CD14-positive monocyte (primary cell): ENCODE measurements around the gene WNT5B. TPM values are rescaled to one million over a fixed set of nuclear protein-coding genes. Genes with fewer than 3 reads are reported as not detected.

Experiments used
- DNase-seq, 3 donors: peaks; one replicate each; pipeline ENCODE4 v3.0.0-alpha.2; 2011 to 2022
- H2AFZ ChIP-seq: 2 replicates; pipeline ENCODE4 v1.6.0; 2012; ENCODE audit warnings: mild to moderate bottlenecking, low read depth, low read length, inconsistent platforms; ENCODE audit not compliant: insufficient read depth, poor library complexity, severe bottlenecking
- H3K27ac ChIP-seq, 2 donors: 1 replicate in 1 of 2; 2 replicates in 1 of 2; pipeline ENCODE4 v1.5.1; 2012 to 2013; ENCODE audit warnings: low read length in 2 of 2, control low read depth in 1 of 2, inconsistent platforms in 1 of 2, low read depth in 1 of 2, mild to moderate bottlenecking in 1 of 2
- H3K27me3 ChIP-seq, 2 donors: one replicate each; pipeline versions ENCODE4 v1.6.0 to v1.6.1; 2011 to 2013; ENCODE audit warnings: low read length in 2 of 2; ENCODE audit not compliant: control insufficient read depth in 2 of 2, insufficient read depth in 2 of 2
- H3K36me3 ChIP-seq, 2 donors: replicated peaks in 1 of 2; 1 replicate in 1 of 2; 2 replicates in 1 of 2; pipeline versions ENCODE4 v1.5.1 to v1.6.1; 2012 to 2013; ENCODE audit warnings: low read length in 2 of 2, control low read depth in 1 of 2, inconsistent platforms in 1 of 2, mild to moderate bottlenecking in 1 of 2; ENCODE audit not compliant: insufficient read depth in 2 of 2, control insufficient read depth in 1 of 2
- H3K4me1 ChIP-seq, 2 donors: 1 replicate in 1 of 2; 2 replicates in 1 of 2; pipeline versions ENCODE4 v1.5.1 to v1.6.1; 2012 to 2013; ENCODE audit warnings: low read length in 2 of 2, control low read depth in 1 of 2, inconsistent platforms in 1 of 2, mild to moderate bottlenecking in 1 of 2, moderate library complexity in 1 of 2; ENCODE audit not compliant: insufficient read depth in 2 of 2, control insufficient read depth in 1 of 2
- H3K4me2 ChIP-seq: replicated peaks from 2 replicates; pipeline ENCODE3; 2012; ENCODE audit warnings: low read length, moderate library complexity, mild to moderate bottlenecking; ENCODE audit not compliant: poor library complexity, severe bottlenecking; ENCODE audit errors: extremely low read depth
- H3K4me3 ChIP-seq, 3 experiments: fragments of 200-600 bp in 1 of 3; sonication (generic) in 1 of 3; replicated peaks in 1 of 3; 1 replicate in 2 of 3; 2 replicates in 1 of 3; pipeline ENCODE4 v1.5.1; 2011 to 2013; ENCODE audit warnings: low read length in 3 of 3, mild to moderate bottlenecking in 3 of 3, control low read depth in 2 of 3, low read depth in 2 of 3, inconsistent platforms in 1 of 3, moderate library complexity in 1 of 3
- H3K79me2 ChIP-seq: 2 replicates; pipeline ENCODE4 v1.6.0; 2012; ENCODE audit warnings: mild to moderate bottlenecking, control low read depth, inconsistent platforms, low read length, moderate library complexity; ENCODE audit not compliant: insufficient read depth
- H3K9ac ChIP-seq: 2 replicates; pipeline ENCODE4 v1.6.0; 2017; ENCODE audit warnings: low read length, mild to moderate bottlenecking; ENCODE audit not compliant: insufficient read depth, poor library complexity, severe bottlenecking
- H3K9me3 ChIP-seq, 2 donors: replicated peaks in 1 of 2; 1 replicate in 1 of 2; 2 replicates in 1 of 2; pipeline versions ENCODE4 v1.5.1 to v1.6.1; 2012 to 2013; ENCODE audit warnings: low read length in 2 of 2, control low read depth in 1 of 2; ENCODE audit not compliant: control insufficient read depth in 1 of 2, insufficient read depth in 1 of 2
- H4K20me1 ChIP-seq: 2 replicates; pipeline ENCODE4 v1.6.0; 2012; ENCODE audit warnings: mild to moderate bottlenecking, low read length, control low read depth, moderate library complexity; ENCODE audit not compliant: insufficient read depth
- H3K27ac Mint-ChIP-seq, 7 donors: one replicate each; pipeline ENCODE4 v1.8.0; 2020; ENCODE audit warnings: mild to moderate bottlenecking in 7 of 7, mixed read lengths in 7 of 7, moderate library complexity in 6 of 7, inconsistent platforms in 2 of 7
- H3K27me3 Mint-ChIP-seq, 3 donors: one replicate each; pipeline ENCODE4 v1.8.0; 2021 to 2022; ENCODE audit warnings: low read depth in 3 of 3, mild to moderate bottlenecking in 3 of 3, mixed read lengths in 3 of 3, moderate library complexity in 3 of 3, inconsistent platforms in 1 of 3
- H3K36me3 Mint-ChIP-seq, 2 donors: one replicate each; pipeline ENCODE4 v1.8.0; 2020; ENCODE audit warnings: mixed read lengths in 2 of 2, inconsistent platforms in 1 of 2, mild to moderate bottlenecking in 1 of 2
- H3K4me1 Mint-ChIP-seq: one replicate; pipeline ENCODE4 v1.8.0; 2020; ENCODE audit warnings: mild to moderate bottlenecking, mixed read lengths
- H3K4me3 Mint-ChIP-seq, 2 donors: one replicate each; pipeline ENCODE4 v1.8.0; 2020; ENCODE audit warnings: mild to moderate bottlenecking in 2 of 2, mixed read lengths in 2 of 2, moderate library complexity in 1 of 2
- H3K9me3 Mint-ChIP-seq, 7 donors: one replicate each; pipeline ENCODE4 v1.8.0; 2020 to 2022; ENCODE audit warnings: mixed read lengths in 7 of 7, mild to moderate bottlenecking in 6 of 7, moderate library complexity in 6 of 7, inconsistent platforms in 2 of 7
- WGBS: methylation state at CpG from one replicate; pipeline ENCODE4 v1.1.5; 2013; ENCODE audit warnings: missing lambda C conversion rate; ENCODE audit not compliant: insufficient coverage; 5-methylcytosine and 5-hydroxymethylcytosine counted together
- intact Hi-C, 2 donors: fragments of 100-400 bp; cut with micrococcal nuclease; formaldehyde crosslinking; loops; one replicate each; pipeline versions ENCODE4 v1.15.0 to v1.15.1; 2023
- polyA plus RNA-seq, 3 donors: library from polyadenylated mRNA; depleted of rRNA in 1 of 3; unstranded in 2 of 3; stranded (reverse) in 1 of 3; fragments of 300-500 nt in 2 of 3; fragments of >200 nt in 1 of 3; fragmentation: Illumina TruSeq in 2 of 3; gene quantifications; 1 replicate in 2 of 3; 2 replicates in 1 of 3; pipeline ENCODE4 v1.2.3, GENCODE V29; 2012 to 2021
- TF ChIP-seq, protein P1 (sequence below): fragments of 200-600 bp; IDR thresholded peaks from one replicate; pipeline ENCODE4 v1.8.0; 2022; ENCODE audit warnings: antibody characterized with exemption, mild to moderate bottlenecking

Gene WNT5B
- polyA plus RNA-seq, 3 donors: 2.7 to 4.1 (median 3.1) TPM

DNA sequence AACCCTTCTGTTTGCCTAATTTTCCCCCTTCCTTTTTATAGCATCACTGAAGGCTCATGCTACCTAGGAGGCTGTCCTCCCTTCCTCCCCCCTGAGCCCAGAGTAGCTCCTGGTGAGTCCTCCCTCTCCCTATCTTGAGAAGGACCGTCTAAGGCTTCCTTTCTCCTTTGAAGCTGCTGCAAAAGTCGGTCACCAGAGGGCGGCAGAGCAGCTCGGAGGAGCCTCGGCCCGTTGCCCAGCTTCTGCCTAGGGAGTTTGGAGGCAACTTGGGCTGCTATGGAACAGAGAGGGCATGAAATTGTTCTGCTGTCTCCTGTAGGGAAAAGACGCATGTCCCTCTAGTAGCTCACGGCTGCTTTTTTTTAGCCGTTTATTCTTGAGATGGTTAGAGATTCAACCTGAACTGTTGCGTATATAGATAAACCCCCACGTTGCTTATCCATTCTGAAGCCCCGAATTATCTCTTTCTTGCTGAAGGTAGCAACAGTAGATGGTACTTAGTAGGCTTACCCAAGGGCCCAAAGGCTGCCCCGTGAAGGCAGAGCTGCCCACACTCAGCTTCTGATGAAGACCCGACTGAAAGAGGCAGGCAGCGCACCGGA lies 5.7 kb downstream of the WNT5B start:
- H3K4me3 ChIP-seq: peak overlapping the region in 1 of 3 experiments; percentile 59
- TF ChIP-seq, protein P1, sequence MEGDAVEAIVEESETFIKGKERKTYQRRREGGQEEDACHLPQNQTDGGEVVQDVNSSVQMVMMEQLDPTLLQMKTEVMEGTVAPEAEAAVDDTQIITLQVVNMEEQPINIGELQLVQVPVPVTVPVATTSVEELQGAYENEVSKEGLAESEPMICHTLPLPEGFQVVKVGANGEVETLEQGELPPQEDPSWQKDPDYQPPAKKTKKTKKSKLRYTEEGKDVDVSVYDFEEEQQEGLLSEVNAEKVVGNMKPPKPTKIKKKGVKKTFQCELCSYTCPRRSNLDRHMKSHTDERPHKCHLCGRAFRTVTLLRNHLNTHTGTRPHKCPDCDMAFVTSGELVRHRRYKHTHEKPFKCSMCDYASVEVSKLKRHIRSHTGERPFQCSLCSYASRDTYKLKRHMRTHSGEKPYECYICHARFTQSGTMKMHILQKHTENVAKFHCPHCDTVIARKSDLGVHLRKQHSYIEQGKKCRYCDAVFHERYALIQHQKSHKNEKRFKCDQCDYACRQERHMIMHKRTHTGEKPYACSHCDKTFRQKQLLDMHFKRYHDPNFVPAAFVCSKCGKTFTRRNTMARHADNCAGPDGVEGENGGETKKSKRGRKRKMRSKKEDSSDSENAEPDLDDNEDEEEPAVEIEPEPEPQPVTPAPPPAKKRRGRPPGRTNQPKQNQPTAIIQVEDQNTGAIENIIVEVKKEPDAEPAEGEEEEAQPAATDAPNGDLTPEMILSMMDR: peak; percentile 85
- peak; percentile 59 to 76 (median 67) for DNase-seq
- H3K9ac ChIP-seq: peak overlapping the region; percentile 9
- H3K4me1 ChIP-seq: peaks cover 62% of the 10 kb centered on the region in 2 donors
- peaks cover 17 to 23% of the 10 kb centered on the region in 2 donors for H3K27me3 ChIP-seq
- Mint-ChIP-seq H3K27ac (peak overlapping the region in 6 of 7 donors; percentile 32 to 85 (median 82)), H3K9me3 (peaks cover 2 to 10% (median 4%) of the 10 kb centered on the region in 7 donors), H3K4me3 (peak overlapping the region in 1 of 2 donors; percentile 20), H3K4me1 (peaks cover 69% of the 10 kb centered on the region), H3K27me3 (peaks cover 24 to 26% (median 25%) of the 10 kb centered on the region in 3 donors), H3K36me3 (peaks cover 16 to 23% of the 10 kb centered on the region in 2 donors)
- H4K20me1 ChIP-seq: no peaks in the 10 kb centered on the region
- no peaks in the 10 kb centered on the region for H3K36me3 ChIP-seq
- peak overlapping the region; percentile 70 for H3K4me2 ChIP-seq
- H3K27ac ChIP-seq: no peak overlapping the region
- H3K9me3 ChIP-seq: no peaks in the 10 kb centered on the region
- intact Hi-C loops: no loop called here
- H2AFZ ChIP-seq: peak overlapping the region; percentile 73
- 54% methylated on average over 12 of the region's 16 CpGs for WGBS
- no peaks in the 10 kb centered on the region for H3K79me2 ChIP-seq

DNA sequence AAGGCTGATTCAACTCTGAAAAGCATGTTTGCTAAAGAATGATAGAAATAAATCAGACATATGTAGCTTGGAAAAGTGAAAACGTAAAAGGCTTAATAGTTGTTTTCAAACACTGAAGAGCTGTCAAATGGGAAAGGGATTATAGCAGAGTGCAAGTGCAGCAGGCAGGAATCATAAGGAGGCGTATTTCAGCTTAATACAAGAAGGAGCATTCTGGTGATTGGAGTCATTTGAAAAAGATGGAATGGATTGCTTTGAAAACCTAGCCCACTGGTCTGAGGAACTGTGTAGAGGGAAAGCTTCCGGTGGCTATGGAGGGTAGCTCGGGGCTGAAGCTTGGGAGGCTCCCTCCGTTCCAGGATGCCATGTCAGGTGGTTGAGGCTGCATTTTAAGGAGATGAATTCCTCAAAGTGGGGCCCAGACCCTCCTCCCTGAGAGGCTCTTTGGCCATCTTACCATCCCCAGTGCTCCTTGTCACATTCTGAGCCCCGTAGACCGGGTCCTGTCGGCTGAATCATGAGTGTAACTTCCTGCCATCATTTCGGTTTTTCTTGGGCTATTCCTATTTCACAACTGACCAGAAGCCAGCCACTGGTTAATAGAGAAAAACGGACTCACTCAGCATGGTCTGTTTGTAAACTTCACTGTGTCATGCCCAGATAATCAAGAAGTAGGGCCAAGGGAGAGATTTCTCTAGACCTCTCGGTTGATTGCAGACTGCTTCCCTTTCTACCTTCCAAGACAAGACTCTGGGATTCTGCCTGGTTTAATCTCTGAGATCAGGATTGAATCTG lies 6.5 kb downstream of the WNT5B start:
- H3K27ac Mint-ChIP-seq: peak overlapping the region; percentile 67 to 85 (median 82)
- H3K4me3 Mint-ChIP-seq: peak overlapping the region; percentile 52 to 80
- peaks cover 62% of the 10 kb centered on the region for H3K4me1 Mint-ChIP-seq
- Histone ChIP-seq H3K9me3 (no peaks in the 10 kb centered on the region), H3K27me3 (peaks cover 15 to 17% of the 10 kb centered on the region in 2 donors), H3K27ac (peak overlapping the region; percentile 52 to 54), H3K79me2 (no peaks in the 10 kb centered on the region), H3K4me2 (peak overlapping the region; percentile 70), H3K4me1 (peaks cover 54 to 55% of the 10 kb centered on the region in 2 donors), H3K4me3 (peak overlapping the region in 1 of 3 experiments; percentile 59), H4K20me1 (no peaks in the 10 kb centered on the region), H3K9ac (peak overlapping the region; percentile 9), H2AFZ (peak overlapping the region; percentile 73), H3K36me3 (no peaks in the 10 kb centered on the region)
- H3K27me3 Mint-ChIP-seq: peaks cover 17 to 19% (median 17%) of the 10 kb centered on the region in 3 donors
- intact Hi-C loops: no loop called here
- peaks cover 2 to 8% (median 4%) of the 10 kb centered on the region in 7 donors for H3K9me3 Mint-ChIP-seq
- TF ChIP-seq, protein P1: no peak
- peaks cover 22 to 28% of the 10 kb centered on the region in 2 donors for H3K36me3 Mint-ChIP-seq
- peak; percentile 63 to 86 (median 75) for DNase-seq
- 16% methylated on average over 7 of the region's 11 CpGs for WGBS
